Measurements from ENCODE around the gene CCDC170.
"Not testable (repeated sequence)": the region's sequence is repeated elsewhere in the genome, so short reads cannot be mapped to it uniquely, and the experiment has no call there.

CCDC170 gene

GRCh38 chr6:151494235-151494935 is 568 bp downstream of the CCDC170 start:
- no peak for DNase-seq

- no peak for DNase-seq
Measured at GRCh38 chr6:151494936-151495320, 1.1 kb downstream of the CCDC170 start.

GRCh38 chr6:151495380-151495779 is 1.6 kb downstream of the CCDC170 start:
- no peak for DNase-seq

- DNase-seq = no peak
Measured at GRCh38 chr6:151497905-151498304, 4.1 kb downstream of the CCDC170 start.

- DNase-seq = no peak
Measured at GRCh38 chr6:151498327-151498726, 4.5 kb downstream of the CCDC170 start.

GRCh38 chr6:151499551-151499950 is 5.7 kb downstream of the CCDC170 start:
- no peak for DNase-seq

- no peak for DNase-seq
Measured at GRCh38 chr6:151501511-151502136, 7.8 kb downstream of the CCDC170 start.

GRCh38 chr6:151502499-151502898 is 8.7 kb downstream of the CCDC170 start:
- no peak for DNase-seq

GRCh38 chr6:151506761-151507160 is 12.9 kb downstream of the CCDC170 start:
- DNase-seq = no peak

GRCh38 chr6:151509048-151509447 is 15.2 kb downstream of the CCDC170 start:
- no peak for DNase-seq

GRCh38 chr6:151512481-151512880 is 18.7 kb downstream of the CCDC170 start:
- DNase-seq = no peak

GRCh38 chr6:151514000-151514730 is 20.3 kb downstream of the CCDC170 start:
- no peak for DNase-seq

- not testable (repeated sequence) for DNase-seq
Measured at GRCh38 chr6:151518992-151519391, 25.2 kb downstream of the CCDC170 start.

GRCh38 chr6:151523034-151523433 is 29.2 kb downstream of the CCDC170 start:
- no peak for DNase-seq

- DNase-seq = no peak
Measured at GRCh38 chr6:151524059-151524458, 30.2 kb downstream of the CCDC170 start.

- DNase-seq = no peak
Measured at GRCh38 chr6:151534576-151534975, 40.8 kb downstream of the CCDC170 start.

GRCh38 chr6:151535476-151536187 is 41.8 kb downstream of the CCDC170 start:
- no peak for DNase-seq

- DNase-seq = no peak
Measured at GRCh38 chr6:151536188-151536479, 42.3 kb downstream of the CCDC170 start.

GRCh38 chr6:151537556-151537955 is 43.7 kb downstream of the CCDC170 start:
- DNase-seq = no peak

GRCh38 chr6:151539506-151540268 is 45.9 kb downstream of the CCDC170 start:
- DNase-seq = no peak

- DNase-seq = no peak
Measured at GRCh38 chr6:151544453-151544852, 50.6 kb downstream of the CCDC170 start.

GRCh38 chr6:151544884-151545283 is 51.1 kb downstream of the CCDC170 start:
- not testable (repeated sequence) for DNase-seq

Data from stimulated activated CD4-positive, alpha-beta T cell treated with anti-CD3 and anti-CD28 coated beads, Interleukin-12 subunit alpha, Interleukin-12 subunit beta, amount 100 ng/mL, for 4 hours (primary cell).